Neural cell (in vitro differentiated cells): ENCODE measurements around the gene FZR1. TPM values are rescaled to one million over a fixed set of nuclear protein-coding genes. Genes with fewer than 3 reads are reported as not detected.

ENCODE experiments used
- H2AFZ ChIP-seq: fragments of 200-600, 300-800 bp; sonication (generic), shearing (Covaris generic); 2 replicates; pipeline ENCODE4 v1.6.0; 2014; ENCODE audit warnings: low read depth, mild to moderate bottlenecking, antibody characterized with exemption, low read length, moderate library complexity
- H3F3A ChIP-seq: fragments of 200-600 bp; shearing (Covaris generic); 2 replicates; pipeline ENCODE4 v1.6.1; 2016; ENCODE audit warnings: mild to moderate bottlenecking, moderate library complexity, mixed read lengths, antibody characterized with exemption, low read length; ENCODE audit not compliant: insufficient read depth, poor library complexity, severe bottlenecking
- H3K27ac ChIP-seq: fragments of 200-600, 300-800 bp; sonication (generic), shearing (Covaris generic); 2 replicates; pipeline ENCODE4 v1.5.1; 2014; ENCODE audit warnings: mild to moderate bottlenecking, low read length, moderate library complexity
- H3K27me3 ChIP-seq: fragments of 300-800, 200-600 bp; sonication (generic), shearing (Covaris generic); 2 replicates; pipeline ENCODE4 v1.6.0; 2014; ENCODE audit warnings: mild to moderate bottlenecking, low read depth, low read length, moderate library complexity; ENCODE audit not compliant: insufficient read depth
- H3K36me3 ChIP-seq: fragments of 300-800, 200-600 bp; sonication (generic), shearing (Covaris generic); 2 replicates; pipeline ENCODE4 v1.5.1; 2014; ENCODE audit warnings: mild to moderate bottlenecking, antibody characterized with exemption, low read length, moderate library complexity; ENCODE audit not compliant: insufficient read depth
- H3K4me2 ChIP-seq: fragments of 300-800, 200-600 bp; sonication (generic), shearing (Covaris generic); 2 replicates; pipeline ENCODE4 v1.6.0; 2014; ENCODE audit warnings: mild to moderate bottlenecking, low read length
- H3K4me3 ChIP-seq: fragments of 300-800, 200-600 bp; sonication (generic), shearing (Covaris generic); 2 replicates; pipeline ENCODE4 v1.5.1; 2014; ENCODE audit warnings: mild to moderate bottlenecking, low read length, moderate library complexity
- H3K79me2 ChIP-seq: fragments of 200-600 bp; shearing (Covaris generic); replicated peaks from 2 replicates; pipeline ENCODE4 v1.6.0; 2014; ENCODE audit warnings: mild to moderate bottlenecking, low read length, moderate library complexity; ENCODE audit not compliant: insufficient read depth
- H3K9ac ChIP-seq: fragments of 300-800, 200-600 bp; sonication (generic), shearing (Covaris generic); 2 replicates; pipeline ENCODE4 v1.6.1; 2016; ENCODE audit warnings: mild to moderate bottlenecking, low read length, mixed read lengths
- H3K9me2 ChIP-seq: fragments of 200-600 bp; shearing (Covaris generic); 2 replicates; pipeline ENCODE4 v1.6.1; 2016; ENCODE audit warnings: mild to moderate bottlenecking, low read length, mixed read lengths; ENCODE audit not compliant: insufficient read depth
- H3K9me3 ChIP-seq: fragments of 200-600, 300-800 bp; sonication (generic), shearing (Covaris generic); 2 replicates; pipeline ENCODE4 v1.6.1; 2016; ENCODE audit warnings: mild to moderate bottlenecking, mixed run types, low read length, moderate library complexity, mixed read lengths
- H4K20me1 ChIP-seq: fragments of 200-600 bp; shearing (Covaris generic); 2 replicates; pipeline ENCODE4 v1.6.1; 2016; ENCODE audit warnings: mild to moderate bottlenecking, mixed run types; ENCODE audit not compliant: insufficient read depth
- CTCF ChIP-seq: fragments of 450-650 bp; IDR thresholded peaks from 2 replicates; pipeline ENCODE4 v1.5.1; 2014; ENCODE audit warnings: antibody characterized with exemption, mild to moderate bottlenecking, moderate library complexity; ENCODE audit not compliant: poor library complexity, severe bottlenecking
- EP300 ChIP-seq: fragments of 450-650 bp; conservative IDR thresholded peaks from 2 replicates; pipeline ENCODE4 v1.6.1; 2014; ENCODE audit warnings: antibody characterized with exemption, mild to moderate bottlenecking, moderate library complexity; ENCODE audit not compliant: poor library complexity, severe bottlenecking
- EZH2 ChIP-seq: fragments of 200-600, 300-800 bp; shearing (Covaris generic), sonication (generic); IDR thresholded peaks from 2 replicates; pipeline ENCODE4 v1.6.1; 2014; ENCODE audit warnings: antibody characterized with exemption, low read length, borderline replicate concordance, mild to moderate bottlenecking; ENCODE audit not compliant: insufficient read depth, poor library complexity, severe bottlenecking
- MXI1 ChIP-seq: fragments of 450-650 bp; conservative IDR thresholded peaks from 2 replicates; pipeline ENCODE4 v1.6.1; 2014; ENCODE audit warnings: antibody characterized with exemption, mild to moderate bottlenecking; ENCODE audit not compliant: poor library complexity, severe bottlenecking
- POLR2AphosphoS5 ChIP-seq: IDR thresholded peaks from 2 replicates; pipeline ENCODE4 v1.6.1; 2012
- RAD21 ChIP-seq: fragments of 450-650 bp; conservative IDR thresholded peaks from 2 replicates; pipeline ENCODE4 v1.6.1; 2014; ENCODE audit warnings: antibody characterized with exemption, mild to moderate bottlenecking, moderate library complexity
- REST ChIP-seq: IDR thresholded peaks from 2 replicates; pipeline ENCODE4 v1.6.1; 2012; ENCODE audit warnings: borderline replicate concordance
- SMC3 ChIP-seq: fragments of 450-650 bp; conservative IDR thresholded peaks from 2 replicates; pipeline ENCODE4 v1.6.1; 2014; ENCODE audit warnings: antibody characterized with exemption, mild to moderate bottlenecking, moderate library complexity; ENCODE audit not compliant: poor library complexity
- TAF1 ChIP-seq: IDR thresholded peaks from 2 replicates; pipeline ENCODE4 v1.6.1; 2012; ENCODE audit warnings: low read depth
- polyA minus RNA-seq: library from RNA; depleted of rRNA, polyadenylated mRNA; stranded (reverse); fragments of >200 nt; gene quantifications from 2 replicates; pipeline ENCODE4 v1.2.3, GENCODE V29; 2014
- polyA plus RNA-seq: library from polyadenylated mRNA; depleted of rRNA; stranded (reverse); fragments of >200 nt; gene quantifications from 2 replicates; pipeline ENCODE4 v1.2.3, GENCODE V29; 2014

Gene FZR1
- polyA plus RNA-seq (55.7 and 62.8 TPM in 2 replicates), polyA minus RNA-seq (84.0 and 102 TPM in 2 replicates)

GRCh38 chr19:3505598-3506383 lies at the start of gene FZR1:
FZR1 (plus strand) TSS chr19:3506311; CDS start chr19:3522990, 16,679 bp downstream.
- Histone ChIP-seq H3K9me3 (no peaks in the 10 kb centered on the region), H3F3A (no peaks in the 10 kb centered on the region), H3K4me3 (peak within 1 kb of the TSS; percentile 95), H3K9me2 (no peaks in the 10 kb centered on the region), H3K79me2 (peaks cover 37% of the 10 kb centered on the region), H3K27me3 (no peaks in the 10 kb centered on the region), H3K9ac (peak within 1 kb of the TSS; percentile 94), H3K27ac (peak within 1 kb of the TSS; percentile 95), H2AFZ (peak within 1 kb of the TSS; percentile 98), H4K20me1 (peaks cover 6% of the 10 kb centered on the region), H3K4me2 (peak within 1 kb of the TSS; percentile 80), H3K36me3 (no peaks in the 10 kb centered on the region)
- TF ChIP-seq MXI1 (peak; percentile 92), TAF1 (peak; percentile 40), EP300 (peak; percentile 85), CTCF (peak; percentile 54), POLR2AphosphoS5 (peak; percentile 93), REST (peak; percentile 75), EZH2 (no peak), SMC3 (no peak), RAD21 (no peak)

- Histone ChIP-seq H3K4me2 (no peak overlapping the region), H3K9me3 (no peaks in the 10 kb centered on the region), H3K27ac (no peak overlapping the region), H3K27me3 (no peaks in the 10 kb centered on the region), H3K36me3 (no peaks in the 10 kb centered on the region), H3K9me2 (no peaks in the 10 kb centered on the region), H3K9ac (no peak overlapping the region), H2AFZ (no peak overlapping the region), H3K4me3 (no peak overlapping the region), H3F3A (no peaks in the 10 kb centered on the region), H4K20me1 (no peaks in the 10 kb centered on the region), H3K79me2 (no peaks in the 10 kb centered on the region)
- no peak for TF ChIP-seq EP300
Observed at GRCh38 chr19:3456925-3457527, 49.1 kb upstream of the FZR1 start.
